Osteoblast (primary cell): ENCODE results near the gene MFSD6L. TPM values are rescaled to one million over a fixed set of nuclear protein-coding genes. Genes with fewer than 3 reads are reported as not detected.
"Not testable (repeated sequence)": the region's sequence is repeated elsewhere in the genome, so short reads cannot be mapped to it uniquely, and the experiment has no call there.

Experiments
- DNase-seq: peaks from one replicate; pipeline ENCODE4 v3.0.0; 2011; ENCODE audit warnings: low spot score, mixed read lengths; ENCODE audit not compliant: insufficient read length; ENCODE audit errors: missing footprints
- H2AFZ ChIP-seq: 2 replicates; pipeline ENCODE4 v1.6.0; 2011; ENCODE audit warnings: mild to moderate bottlenecking, low read length
- H3K27ac ChIP-seq: 2 replicates; pipeline ENCODE4 v1.5.1; 2011; ENCODE audit warnings: mild to moderate bottlenecking, low read depth, low read length, moderate library complexity
- H3K27me3 ChIP-seq: 2 replicates; pipeline ENCODE4 v1.6.0; 2012; ENCODE audit warnings: mild to moderate bottlenecking, control low read depth, inconsistent platforms, low read length, moderate library complexity; ENCODE audit not compliant: insufficient read depth
- H3K36me3 ChIP-seq: 2 replicates; pipeline ENCODE4 v1.5.1; 2011; ENCODE audit warnings: mild to moderate bottlenecking, low read length, control low read depth, moderate library complexity; ENCODE audit not compliant: insufficient read depth
- H3K4me1 ChIP-seq: 2 replicates; pipeline ENCODE4 v1.5.1; 2011; ENCODE audit warnings: mild to moderate bottlenecking, low read length, control low read depth, moderate library complexity; ENCODE audit not compliant: insufficient read depth
- H3K4me2 ChIP-seq: 2 replicates; pipeline ENCODE4 v1.6.0; 2011; ENCODE audit warnings: mild to moderate bottlenecking, low read length; ENCODE audit not compliant: insufficient read depth
- H3K4me3 ChIP-seq: fragments of 200-600 bp; sonication (generic); 3 replicates; pipeline ENCODE4 v1.5.1; 2012; ENCODE audit warnings: mild to moderate bottlenecking, low read length, inconsistent platforms; ENCODE audit not compliant: insufficient read depth
- H3K79me2 ChIP-seq: 2 replicates; pipeline ENCODE4 v1.6.0; 2012; ENCODE audit warnings: mild to moderate bottlenecking, low read length, control low read depth, inconsistent platforms; ENCODE audit not compliant: insufficient read depth
- H3K9me3 ChIP-seq: 2 replicates; pipeline ENCODE4 v1.5.1; 2011; ENCODE audit warnings: low read depth, low read length, control low read depth
- H4K20me1 ChIP-seq: 2 replicates; pipeline ENCODE4 v1.6.0; 2012; ENCODE audit warnings: mild to moderate bottlenecking, low read length, control low read depth; ENCODE audit not compliant: insufficient read depth
- total RNA-seq: library from RNA; depleted of rRNA; stranded (reverse); fragments of >200 nt; gene quantifications from 2 replicates; pipeline ENCODE4 v1.2.3, GENCODE V29; 2012
- TF ChIP-seq, protein P1 (sequence below): IDR thresholded peaks from 2 replicates; pipeline ENCODE4 v1.5.1; 2011; ENCODE audit warnings: mild to moderate bottlenecking, low read depth, low read length, moderate library complexity; ENCODE audit errors: extremely low read depth

MFSD6L gene
- total RNA-seq, 1 donor = not detected

DNA sequence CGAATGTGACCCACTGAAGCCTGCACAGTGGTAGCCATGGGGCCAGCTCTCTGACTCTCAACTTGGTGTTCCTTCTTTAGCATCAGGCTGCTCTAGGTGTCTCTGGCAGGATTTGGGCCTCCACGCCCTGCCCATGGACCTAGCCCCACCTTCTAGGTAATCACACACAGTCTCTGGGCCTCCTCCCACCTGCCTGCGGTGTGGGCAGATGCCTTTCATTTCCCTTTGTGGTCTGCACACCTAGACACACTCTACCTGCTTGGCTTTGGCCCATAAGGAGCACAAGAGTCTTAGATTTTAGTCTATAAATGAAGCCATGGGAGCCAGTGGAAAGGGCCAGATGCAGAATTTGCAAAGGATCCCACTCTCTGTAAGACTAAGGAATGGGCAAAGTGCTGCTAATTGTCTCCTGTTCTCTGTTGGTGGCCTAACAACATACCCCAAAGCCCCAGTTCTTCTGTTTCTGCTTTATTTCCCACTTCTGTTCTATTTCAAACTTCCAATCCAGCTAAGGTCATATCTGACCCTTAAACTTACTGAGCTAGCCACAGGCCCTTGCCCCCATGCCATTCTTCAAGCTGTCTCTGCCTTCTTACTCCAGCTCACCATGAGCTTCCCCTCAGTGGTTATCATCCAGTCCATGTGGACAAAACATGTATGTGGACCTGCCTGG lies 7.2 kb upstream of the MFSD6L start:
- no peaks in the 10 kb centered on the region for H3K27me3 ChIP-seq
- H3K79me2 ChIP-seq = no peaks in the 10 kb centered on the region
- no peak overlapping the region for H2AFZ ChIP-seq
- H4K20me1 ChIP-seq = no peaks in the 10 kb centered on the region
- no peaks in the 10 kb centered on the region for H3K4me1 ChIP-seq
- TF ChIP-seq, protein P1, sequence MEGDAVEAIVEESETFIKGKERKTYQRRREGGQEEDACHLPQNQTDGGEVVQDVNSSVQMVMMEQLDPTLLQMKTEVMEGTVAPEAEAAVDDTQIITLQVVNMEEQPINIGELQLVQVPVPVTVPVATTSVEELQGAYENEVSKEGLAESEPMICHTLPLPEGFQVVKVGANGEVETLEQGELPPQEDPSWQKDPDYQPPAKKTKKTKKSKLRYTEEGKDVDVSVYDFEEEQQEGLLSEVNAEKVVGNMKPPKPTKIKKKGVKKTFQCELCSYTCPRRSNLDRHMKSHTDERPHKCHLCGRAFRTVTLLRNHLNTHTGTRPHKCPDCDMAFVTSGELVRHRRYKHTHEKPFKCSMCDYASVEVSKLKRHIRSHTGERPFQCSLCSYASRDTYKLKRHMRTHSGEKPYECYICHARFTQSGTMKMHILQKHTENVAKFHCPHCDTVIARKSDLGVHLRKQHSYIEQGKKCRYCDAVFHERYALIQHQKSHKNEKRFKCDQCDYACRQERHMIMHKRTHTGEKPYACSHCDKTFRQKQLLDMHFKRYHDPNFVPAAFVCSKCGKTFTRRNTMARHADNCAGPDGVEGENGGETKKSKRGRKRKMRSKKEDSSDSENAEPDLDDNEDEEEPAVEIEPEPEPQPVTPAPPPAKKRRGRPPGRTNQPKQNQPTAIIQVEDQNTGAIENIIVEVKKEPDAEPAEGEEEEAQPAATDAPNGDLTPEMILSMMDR = no peak
- no peaks in the 10 kb centered on the region for H3K36me3 ChIP-seq
- no peaks in the 10 kb centered on the region for H3K9me3 ChIP-seq
- H3K4me3 ChIP-seq = no peak overlapping the region
- DNase-seq = no peak
- H3K27ac ChIP-seq = no peak overlapping the region
- no peak overlapping the region for H3K4me2 ChIP-seq

DNA sequence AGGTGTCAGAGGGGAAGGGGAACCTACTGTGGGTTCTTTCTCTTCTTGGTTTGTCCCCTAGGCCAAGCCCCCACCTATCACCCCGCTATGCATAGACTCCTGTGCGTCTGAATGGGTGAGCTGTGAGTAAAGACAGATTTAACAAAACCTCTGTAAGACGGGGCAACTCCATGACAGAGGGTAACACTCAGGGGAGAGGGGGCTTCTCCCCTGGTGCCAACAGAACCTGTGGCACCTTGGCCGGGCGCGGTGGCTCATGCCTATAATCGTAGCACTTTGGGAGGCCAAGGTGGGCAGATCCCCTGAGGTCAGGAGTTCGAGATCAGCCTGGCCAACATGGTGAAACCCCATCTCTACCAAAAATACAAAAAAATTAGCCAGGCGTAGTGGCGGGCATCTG lies 6.2 kb upstream of the MFSD6L start:
- not testable (repeated sequence) for H2AFZ ChIP-seq, H3K79me2 ChIP-seq, H3K4me3 ChIP-seq, H3K36me3 ChIP-seq, H3K4me1 ChIP-seq, H3K27me3 ChIP-seq, H4K20me1 ChIP-seq, H3K27ac ChIP-seq, DNase-seq, H3K4me2 ChIP-seq, H3K9me3 ChIP-seq

DNA sequence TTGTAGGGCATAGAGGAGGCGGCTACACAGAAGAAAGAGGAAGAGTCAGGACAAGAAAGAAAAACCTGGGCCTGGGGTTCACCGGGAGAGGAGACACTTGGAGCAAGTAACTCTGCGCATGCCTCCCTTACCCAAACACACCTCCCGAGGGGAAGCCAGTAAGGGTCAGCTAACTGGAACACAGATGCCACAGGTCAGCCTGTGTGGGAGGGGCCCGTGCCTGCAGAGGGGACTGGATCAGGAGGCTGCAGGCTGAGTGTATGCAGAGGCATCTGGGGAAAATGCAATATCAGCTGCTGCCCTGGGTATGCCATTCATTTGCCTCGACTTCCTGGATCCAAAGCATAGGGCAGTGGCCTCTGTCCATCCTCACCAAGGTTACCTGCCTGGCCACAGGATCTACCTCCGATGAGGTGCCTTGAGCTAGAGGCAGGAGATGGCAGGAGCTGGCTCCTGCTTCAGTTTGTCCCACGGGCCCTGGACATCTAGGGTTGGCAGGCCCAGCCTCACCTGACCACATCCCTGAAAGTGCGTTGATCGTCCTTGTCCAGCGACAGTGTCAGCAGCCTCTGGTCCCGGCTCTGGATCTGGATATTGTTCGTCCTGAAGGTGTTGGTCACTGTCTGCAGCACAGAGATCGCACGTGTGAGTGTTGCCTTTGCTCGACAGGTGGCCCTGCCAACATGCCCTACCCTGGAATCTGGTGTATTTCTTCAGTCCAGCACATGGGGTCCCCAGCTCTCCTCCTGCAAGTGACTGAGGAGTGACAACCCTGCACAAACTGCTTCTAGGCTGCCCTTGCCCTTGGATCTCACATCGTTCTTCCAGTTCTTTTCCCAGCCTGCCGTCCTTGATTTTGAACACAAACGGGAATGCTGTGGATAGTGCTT lies 4.6 kb upstream of the MFSD6L start:
- Histone ChIP-seq H3K36me3 (no peaks in the 10 kb centered on the region), H3K4me3 (no peak overlapping the region), H2AFZ (no peak overlapping the region)

DNA sequence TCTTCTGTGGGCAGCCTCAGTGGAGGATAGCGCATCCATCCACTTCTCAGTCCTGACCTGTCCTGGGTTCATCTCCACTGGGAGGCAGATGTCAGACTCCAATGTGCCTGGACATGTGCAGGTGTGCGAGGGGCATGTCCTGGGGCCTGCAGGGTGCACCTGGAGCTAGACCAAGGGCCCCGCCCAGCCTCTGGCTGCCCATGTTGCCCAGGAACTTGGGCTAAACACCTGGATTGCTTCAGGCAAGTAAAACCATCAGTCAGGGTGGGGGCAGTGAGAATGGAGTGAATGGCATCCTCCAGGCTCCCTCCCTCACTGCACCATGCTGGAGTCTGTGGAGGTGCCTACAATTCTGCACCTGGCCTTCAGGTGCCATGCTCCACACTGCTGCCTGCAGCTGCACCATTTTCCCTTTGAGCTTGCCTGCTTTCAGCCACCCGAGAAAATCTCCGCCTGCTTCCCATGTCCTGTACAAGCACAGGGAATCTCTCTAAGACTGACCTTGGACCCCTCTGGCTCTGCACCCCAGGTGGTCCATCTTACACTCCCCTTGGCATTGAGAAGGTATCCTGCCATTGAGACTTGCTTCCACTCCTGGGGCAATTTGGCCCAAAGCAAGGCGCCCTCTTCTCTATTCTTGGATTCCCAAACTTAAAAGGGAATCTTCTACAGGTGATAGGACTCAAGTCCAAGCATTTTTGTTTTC lies 2.1 kb upstream of the MFSD6L start:
- TF ChIP-seq, protein P1 = no peak
- H3K4me2 ChIP-seq = no peak overlapping the region
- no peaks in the 10 kb centered on the region for H3K36me3 ChIP-seq
- DNase-seq = no peak
- H2AFZ ChIP-seq = no peak overlapping the region
- H3K27ac ChIP-seq = no peak overlapping the region
- no peaks in the 10 kb centered on the region for H3K79me2 ChIP-seq
- H3K4me3 ChIP-seq = no peak overlapping the region
- H3K4me1 ChIP-seq = no peaks in the 10 kb centered on the region
- no peaks in the 10 kb centered on the region for H4K20me1 ChIP-seq
- H3K27me3 ChIP-seq = peaks cover 24% of the 10 kb centered on the region
- H3K9me3 ChIP-seq = no peaks in the 10 kb centered on the region

More for the DNA sequence above, 4.6 kb upstream of the MFSD6L start:
- H3K4me1 ChIP-seq = no peaks in the 10 kb centered on the region
- no peaks in the 10 kb centered on the region for H4K20me1 ChIP-seq
- H3K4me2 ChIP-seq = no peak overlapping the region
- no peaks in the 10 kb centered on the region for H3K9me3 ChIP-seq
- peaks cover 9% of the 10 kb centered on the region for H3K27me3 ChIP-seq
- no peaks in the 10 kb centered on the region for H3K79me2 ChIP-seq
- no peak for DNase-seq
- TF ChIP-seq, protein P1 = no peak
- no peak overlapping the region for H3K27ac ChIP-seq
